HG02981 (cell line): ENCODE data around the gene SYK.
"Not testable (repeated sequence)": the region's sequence is repeated elsewhere in the genome, so short reads cannot be mapped to it uniquely, and the experiment has no call there.

Experiments used
- ATAC-seq: cut with Tn5 transposase; IDR thresholded peaks from one replicate; pipeline ENCODE4 v1.9.1; 2021; ENCODE audit warnings: mild to moderate bottlenecking, moderate library complexity; ENCODE audit not compliant: unreplicated experiment

The SYK gene

GRCh38 chr9:90795084-90795483 is 6.5 kb upstream of the SYK start:
- ATAC-seq = no peak

- ATAC-seq = peak; percentile 33
Observed at GRCh38 chr9:90795871-90796317, 5.7 kb upstream of the SYK start.

GRCh38 chr9:90799271-90799852 is 2.3 kb upstream of the SYK start:
- no peak for ATAC-seq

- ATAC-seq = no peak
Observed at GRCh38 chr9:90801973-90802322, 329 bp downstream of the SYK start.

- ATAC-seq = no peak
Observed at GRCh38 chr9:90802386-90802985, 867 bp downstream of the SYK start.

GRCh38 chr9:90803860-90804593 is 2.4 kb downstream of the SYK start:
- no peak for ATAC-seq

GRCh38 chr9:90805006-90805996 is 3.7 kb downstream of the SYK start:
- ATAC-seq = no peak

GRCh38 chr9:90807006-90807405 is 5.4 kb downstream of the SYK start:
- no peak for ATAC-seq

GRCh38 chr9:90808398-90808797 is 6.8 kb downstream of the SYK start:
- ATAC-seq = no peak

GRCh38 chr9:90808890-90809685 is 7.5 kb downstream of the SYK start:
- peak; percentile 46 for ATAC-seq

GRCh38 chr9:90810691-90811090 is 9.1 kb downstream of the SYK start:
- ATAC-seq = no peak

- ATAC-seq = no peak
Observed at GRCh38 chr9:90813046-90813445, 11.4 kb downstream of the SYK start.

GRCh38 chr9:90813523-90813922 is 11.9 kb downstream of the SYK start:
- ATAC-seq = no peak

GRCh38 chr9:90814355-90814754 is 12.7 kb downstream of the SYK start:
- ATAC-seq = no peak

- peak; percentile 42 for ATAC-seq
Observed at GRCh38 chr9:90815183-90815943, 13.7 kb downstream of the SYK start.

GRCh38 chr9:90815944-90816357 is 14.3 kb downstream of the SYK start:
- no peak for ATAC-seq

GRCh38 chr9:90816690-90817089 is 15.1 kb downstream of the SYK start:
- no peak for ATAC-seq

- ATAC-seq = no peak
Observed at GRCh38 chr9:90818279-90818678, 16.7 kb downstream of the SYK start.

GRCh38 chr9:90820406-90820805 is 18.8 kb downstream of the SYK start:
- not testable (repeated sequence) for ATAC-seq

GRCh38 chr9:90821236-90821635 is 19.6 kb downstream of the SYK start:
- ATAC-seq = not testable (repeated sequence)
